Measurements from ENCODE around the gene HOXD8. TPM values are rescaled to one million over a fixed set of nuclear protein-coding genes. Genes with fewer than 3 reads are reported as not detected.

Gene HOXD8
- total RNA-seq, 1 donor from 2014 or later = 0.58 TPM

GRCh38 chr2:176139661-176140512, 10.4 kb downstream of the HOXD8 start:
- no peak overlapping the region for H3K27ac Mint-ChIP-seq
- H3K9me3 Mint-ChIP-seq = no peaks in the 10 kb centered on the region
- peak overlapping the region; percentile 60 for H3K4me3 Mint-ChIP-seq
- H3K36me3 Mint-ChIP-seq = peaks cover 3% of the 10 kb centered on the region
- peaks cover 6% of the 10 kb centered on the region for H3K4me1 Mint-ChIP-seq
- H3K27me3 Mint-ChIP-seq (ENCODE audit: low read depth) = peaks cover 95% of the 10 kb centered on the region
- TF ChIP-seq CTCF (IDR thresholded peaks at IDR 0.05; ENCODE audit: unreplicated experiment) = no peak
- no peak for DNase-seq (ENCODE audit: low spot score in 2 of 2, unreplicated experiment in 2 of 2)

- peak; percentile 77 to 92 for DNase-seq (ENCODE audit: low spot score in 2 of 2, unreplicated experiment in 2 of 2)
- H3K4me1 Mint-ChIP-seq = peaks cover 2% of the 10 kb centered on the region
- no peak overlapping the region for H3K27ac Mint-ChIP-seq
- H3K27me3 Mint-ChIP-seq (ENCODE audit: low read depth) = peaks cover 95% of the 10 kb centered on the region
- peak overlapping the region; percentile 60 for H3K4me3 Mint-ChIP-seq
- peak; percentile 93 for TF ChIP-seq CTCF (IDR thresholded peaks at IDR 0.05; ENCODE audit: unreplicated experiment)
- peaks cover 3% of the 10 kb centered on the region for H3K36me3 Mint-ChIP-seq
- no peaks in the 10 kb centered on the region for H3K9me3 Mint-ChIP-seq
These were observed 11.2 kb downstream of the HOXD8 start for GRCh38 chr2:176140513-176141317.

GRCh38 chr2:176142281-176142680, 12.8 kb downstream of the HOXD8 start:
- no peak overlapping the region for H3K27ac Mint-ChIP-seq
- peaks cover 97% of the 10 kb centered on the region for H3K27me3 Mint-ChIP-seq (ENCODE audit: low read depth)
- H3K4me1 Mint-ChIP-seq = no peaks in the 10 kb centered on the region
- TF ChIP-seq CTCF (IDR thresholded peaks at IDR 0.05; ENCODE audit: unreplicated experiment) = no peak
- no peak overlapping the region for H3K4me3 Mint-ChIP-seq
- H3K9me3 Mint-ChIP-seq = no peaks in the 10 kb centered on the region
- no peak for DNase-seq (ENCODE audit: low spot score in 2 of 2, unreplicated experiment in 2 of 2)
- peaks cover 3% of the 10 kb centered on the region for H3K36me3 Mint-ChIP-seq

- no peak for TF ChIP-seq CTCF (IDR thresholded peaks at IDR 0.05; ENCODE audit: unreplicated experiment)
- Mint-ChIP-seq H3K9me3 (no peaks in the 10 kb centered on the region), H3K36me3 (peaks cover 2% of the 10 kb centered on the region), H3K27me3 (ENCODE audit: low read depth) (peaks cover 98% of the 10 kb centered on the region), H3K27ac (no peak overlapping the region), H3K4me1 (peaks cover 5% of the 10 kb centered on the region), H3K4me3 (no peak overlapping the region)
- no peak for DNase-seq (ENCODE audit: low spot score in 2 of 2, unreplicated experiment in 2 of 2)
These were observed 15.8 kb downstream of the HOXD8 start for GRCh38 chr2:176145085-176145969.

GRCh38 chr2:176146101-176146500, 16.6 kb downstream of the HOXD8 start:
- Mint-ChIP-seq H3K36me3 (peaks cover 2% of the 10 kb centered on the region), H3K4me1 (peaks cover 5% of the 10 kb centered on the region), H3K4me3 (no peak overlapping the region), H3K27ac (no peak overlapping the region), H3K9me3 (no peaks in the 10 kb centered on the region), H3K27me3 (ENCODE audit: low read depth) (peaks cover 99% of the 10 kb centered on the region)
- no peak for TF ChIP-seq CTCF (IDR thresholded peaks at IDR 0.05; ENCODE audit: unreplicated experiment)
- no peak for DNase-seq (ENCODE audit: low spot score in 2 of 2, unreplicated experiment in 2 of 2)

All from mesothelial cell of epicardium (in vitro differentiated cells).